Cortex of kidney (tissue), 1 donor: ENCODE results near the gene BTC.
"Not testable (repeated sequence)": the region's sequence is repeated elsewhere in the genome, so short reads cannot be mapped to it uniquely, and the experiment has no call there.

Source experiments
- DNase-seq: peaks from one replicate; lab custom pipeline; 2025; lab: John Stamatoyannopoulos, UW

BTC gene, protein sequence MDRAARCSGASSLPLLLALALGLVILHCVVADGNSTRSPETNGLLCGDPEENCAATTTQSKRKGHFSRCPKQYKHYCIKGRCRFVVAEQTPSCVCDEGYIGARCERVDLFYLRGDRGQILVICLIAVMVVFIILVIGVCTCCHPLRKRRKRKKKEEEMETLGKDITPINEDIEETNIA

GRCh38 chr4:74794382-74795010 is at the start of gene BTC:
Gene BTC (minus strand): TSS chr4:74794523. CDS start chr4:74794325, 198 bp downstream.
- DNase-seq = no peak

DNA sequence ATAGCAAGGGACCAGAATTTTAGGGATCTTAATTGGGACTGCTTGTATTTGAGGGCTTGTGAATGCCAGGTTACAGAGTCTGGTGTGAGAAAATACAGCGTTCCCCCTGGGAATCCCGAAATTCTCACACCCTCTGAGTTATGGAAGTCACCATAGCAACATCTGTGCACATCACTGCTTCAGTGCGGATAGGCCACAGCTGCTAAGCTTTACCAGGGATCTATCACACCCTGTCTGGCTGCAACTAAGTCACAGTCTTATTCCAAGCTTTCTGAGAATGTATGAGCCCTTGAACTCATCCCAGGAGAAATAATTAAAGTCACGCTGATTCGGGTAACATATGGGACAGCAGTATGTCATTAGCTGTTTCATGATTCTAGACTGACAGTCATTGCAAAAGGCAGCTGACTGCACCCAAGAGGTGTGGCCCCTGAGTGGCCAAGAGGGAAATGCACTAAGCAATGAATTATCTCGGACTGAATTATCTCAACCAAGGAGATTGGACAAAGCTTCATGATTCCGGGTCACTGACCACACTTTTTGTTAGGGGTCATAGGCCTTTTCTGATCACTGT is 46.7 kb upstream of the BTC start:
- no peak for DNase-seq

- DNase-seq = no peak
Observed at GRCh38 chr4:74838746-74839370, 44.5 kb upstream of the BTC start.

DNA sequence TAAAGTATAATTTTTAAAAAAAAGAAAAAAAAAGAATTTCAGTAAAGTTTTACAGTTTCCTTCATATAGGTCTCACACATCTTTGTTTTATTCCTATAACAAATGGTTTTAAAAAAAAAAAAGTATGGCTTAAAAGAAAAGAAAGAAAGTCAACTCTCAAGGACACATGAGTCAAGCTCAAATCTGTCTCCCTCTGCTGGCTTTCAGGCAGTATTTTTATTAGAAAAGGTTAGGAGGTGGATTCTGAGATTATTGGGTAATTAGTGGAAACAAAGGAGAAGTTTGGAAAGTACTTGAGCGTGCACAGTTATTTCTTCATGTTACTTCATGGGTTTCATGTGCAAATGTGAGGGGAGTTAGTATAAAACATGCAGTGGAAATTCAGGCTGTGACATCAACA is 36.6 kb upstream of the BTC start:
- no peak for DNase-seq

- DNase-seq = no peak
Observed at GRCh38 chr4:74823194-74823593, 28.9 kb upstream of the BTC start.

- DNase-seq = no peak
Observed at GRCh38 chr4:74822603-74823002, 28.3 kb upstream of the BTC start.

GRCh38 chr4:74821541-74821940 is 27.2 kb upstream of the BTC start:
- no peak for DNase-seq

DNA sequence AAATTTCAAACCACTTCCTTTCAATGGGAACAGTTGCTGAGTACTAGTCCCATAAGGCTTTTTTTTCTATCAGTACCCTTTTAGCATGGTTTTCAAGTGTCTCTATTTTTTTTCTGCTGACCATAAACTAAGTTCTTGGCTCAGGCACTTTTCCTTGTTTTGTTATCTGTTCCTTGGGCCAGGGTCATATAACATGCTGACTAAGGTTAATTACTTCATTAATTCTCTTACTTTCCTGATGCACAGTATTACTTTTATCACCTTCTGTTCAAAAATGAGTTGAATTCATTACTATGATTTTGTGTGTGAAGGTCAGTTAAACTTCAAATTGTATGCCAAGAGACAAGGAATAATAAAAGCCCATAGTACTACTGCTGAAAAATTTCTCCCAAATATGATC is 19.7 kb upstream of the BTC start:
- DNase-seq = no peak

- DNase-seq = not testable (repeated sequence)
Observed at GRCh38 chr4:74812056-74812455, 17.7 kb upstream of the BTC start.

- DNase-seq = no peak
Observed at GRCh38 chr4:74805601-74806000, 11.3 kb upstream of the BTC start.

DNA sequence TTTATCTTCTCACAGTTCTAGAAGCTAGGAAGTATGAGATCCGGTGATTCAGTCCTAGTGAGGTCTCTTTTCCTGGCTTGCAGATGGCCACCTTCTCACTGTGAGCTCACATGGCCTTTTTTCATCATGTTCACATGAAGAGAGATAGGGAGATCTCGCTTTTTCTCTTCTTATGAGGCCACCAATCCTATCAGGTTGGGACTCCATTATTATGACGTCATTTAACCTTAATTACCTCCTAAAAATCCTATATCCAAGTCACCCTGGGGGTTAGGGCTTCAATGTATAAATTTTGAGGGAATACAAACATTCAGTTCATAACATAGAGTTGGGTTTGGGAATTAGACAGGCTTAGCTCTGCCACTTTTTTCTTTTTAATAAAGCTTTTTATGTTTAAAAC is 6.0 kb upstream of the BTC start:
- no peak for DNase-seq

DNA sequence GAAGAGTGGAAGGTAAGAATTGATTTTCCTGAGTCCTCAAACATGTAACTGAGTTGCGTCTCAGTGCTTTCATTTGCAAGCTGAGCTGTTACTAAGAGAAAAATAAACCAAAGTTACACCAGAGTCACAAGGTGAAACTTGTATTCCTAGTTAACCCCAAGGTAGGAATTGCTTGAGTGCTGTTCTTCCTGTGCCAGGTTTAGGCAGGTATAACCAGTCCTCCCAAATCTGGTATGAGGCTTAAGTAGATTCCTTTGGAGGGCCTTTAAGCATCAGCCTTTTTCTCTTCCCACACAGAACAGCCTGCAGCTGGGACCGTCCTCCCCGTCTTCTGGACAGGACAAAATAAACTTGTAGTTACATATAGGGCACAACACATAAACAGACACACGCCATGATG is 2.3 kb upstream of the BTC start:
- no peak for DNase-seq

GRCh38 chr4:74793757-74794381 is 454 bp downstream of the BTC start:
- peak; percentile 12 for DNase-seq

GRCh38 chr4:74790652-74791051 is 3.7 kb downstream of the BTC start:
- no peak for DNase-seq

DNA sequence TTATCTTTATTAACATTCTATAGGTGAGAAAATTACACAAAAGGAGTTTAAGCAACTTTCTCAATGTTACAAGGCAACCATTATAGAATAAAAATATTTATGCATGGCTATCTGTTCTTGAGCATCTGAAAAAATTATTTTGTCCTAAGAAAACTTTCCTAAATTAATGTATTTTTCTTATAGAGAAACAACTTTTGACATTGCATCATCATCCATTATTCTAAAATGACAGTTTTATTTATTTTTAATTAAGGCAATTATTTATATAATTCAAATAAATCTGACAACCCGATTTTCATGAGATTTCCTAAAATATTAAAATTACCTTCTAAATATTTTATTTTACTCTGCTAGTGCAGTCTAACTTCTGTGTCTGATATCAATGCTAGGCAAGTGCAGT is 4.8 kb downstream of the BTC start:
- DNase-seq = no peak

- DNase-seq = no peak
Observed at GRCh38 chr4:74777531-74777930, 16.8 kb downstream of the BTC start.

GRCh38 chr4:74772783-74773182 is 21.5 kb downstream of the BTC start:
- DNase-seq = no peak

DNA sequence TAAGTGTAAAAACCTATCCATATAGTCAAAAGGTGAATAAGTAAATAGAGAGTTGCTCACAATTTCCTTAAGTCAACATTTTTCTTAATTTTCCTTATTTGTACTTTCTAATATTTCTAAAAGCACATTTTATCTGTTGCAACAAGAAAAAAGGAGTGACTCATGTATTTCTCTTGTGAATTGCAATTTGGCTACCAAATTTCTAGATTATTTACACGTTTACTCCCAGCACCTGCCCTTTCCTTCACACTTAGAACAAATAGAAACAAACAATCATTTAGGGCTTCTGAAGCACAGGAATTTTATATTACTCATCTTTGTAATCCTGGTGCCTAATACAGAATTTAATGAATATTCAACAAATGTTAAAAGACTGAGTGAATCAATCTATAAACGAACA is 22.2 kb downstream of the BTC start:
- no peak for DNase-seq

- DNase-seq = no peak
Observed at GRCh38 chr4:74770226-74770910, 24.0 kb downstream of the BTC start.

DNA sequence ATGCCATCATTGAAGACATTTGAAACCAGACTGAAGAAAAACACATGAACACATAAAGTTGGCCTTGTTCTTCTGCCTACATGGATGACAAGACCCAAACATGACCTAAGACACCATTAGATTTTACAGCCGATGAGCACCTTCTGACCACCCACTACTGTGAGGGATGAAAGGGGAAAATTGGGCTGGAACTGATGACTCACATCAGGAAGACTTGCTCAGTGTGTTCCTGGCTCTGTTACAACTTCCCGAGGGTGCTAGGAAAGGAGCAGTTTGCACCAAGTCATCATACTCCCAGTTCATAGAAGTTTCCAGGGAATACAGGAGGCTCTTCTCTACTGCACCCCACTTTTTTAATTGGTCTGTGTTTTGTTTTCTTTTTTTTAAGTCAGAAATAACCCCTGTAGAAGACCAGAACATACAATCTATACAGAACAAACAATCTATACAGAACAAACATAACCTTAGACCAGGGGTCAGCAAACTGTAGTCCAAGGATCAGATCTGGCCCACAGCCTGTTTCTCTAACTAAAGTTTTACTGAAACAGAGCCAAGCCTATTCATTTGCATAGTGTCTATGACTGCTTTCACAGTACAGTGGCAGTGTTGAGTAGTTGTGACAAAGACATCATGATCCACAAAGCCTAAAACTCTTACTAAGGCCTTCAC is 25.3 kb downstream of the BTC start:
- DNase-seq = no peak

GRCh38 chr4:74764119-74764518 is 30.2 kb downstream of the BTC start:
- no peak for DNase-seq
